Measurements from ENCODE around the gene GRWD1.

Gene GRWD1

DNA sequence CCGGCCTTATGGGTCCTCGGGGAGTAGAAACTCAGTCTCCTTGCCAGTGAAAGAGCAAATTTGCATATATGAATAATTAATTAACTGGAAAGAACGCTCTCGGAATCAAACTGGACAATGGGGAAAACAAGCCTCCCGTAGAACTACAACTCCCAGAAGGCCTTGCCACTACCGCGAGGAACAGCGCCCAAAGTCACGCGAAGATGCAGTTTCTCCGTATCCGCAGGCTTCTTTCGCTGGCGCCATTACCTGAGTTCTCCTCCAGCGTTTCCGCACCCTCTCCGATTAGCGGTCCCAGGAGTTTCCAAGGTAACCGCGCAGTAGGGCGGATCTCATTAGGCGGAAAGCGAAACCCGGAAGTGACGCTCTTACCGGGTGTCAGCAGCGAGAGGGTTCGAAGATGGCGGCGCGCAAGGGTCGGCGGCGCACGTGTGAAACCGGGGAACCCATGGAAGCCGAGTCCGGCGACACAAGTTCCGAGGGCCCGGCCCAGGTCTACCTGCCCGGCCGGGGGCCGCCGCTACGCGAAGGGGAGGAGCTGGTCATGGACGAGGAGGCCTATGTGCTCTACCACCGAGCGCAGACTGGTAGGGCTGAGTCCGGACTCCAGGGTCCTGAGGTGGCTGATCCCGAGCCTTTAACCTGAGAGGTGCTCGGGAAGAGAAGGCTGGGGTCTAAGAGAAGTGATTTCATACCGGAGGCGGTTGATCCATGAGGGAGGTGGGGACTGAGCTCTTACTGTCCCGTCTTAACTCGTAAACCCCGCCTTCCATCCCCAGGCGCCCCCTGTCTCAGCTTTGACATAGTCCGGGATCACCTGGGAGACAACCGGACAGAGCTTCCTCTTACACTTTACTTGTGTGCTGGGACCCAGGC lies at the start of gene GRWD1:
Gene GRWD1, plus strand, starts transcription at position 378 of the 876 bp plus-strand sequence. Its CDS starts 23 bp downstream, at position 401.
- peaks cover 27% of the 10 kb centered on the region for H3K4me1 Mint-ChIP-seq
- peaks cover 15% of the 10 kb centered on the region for H3K36me3 Mint-ChIP-seq
- ATAC-seq (ENCODE audit: low read depth), result peak; percentile 90
- H3K27me3 Mint-ChIP-seq, result peaks cover 15% of the 10 kb centered on the region
- peak within 1 kb of the TSS; percentile 91 for H3K4me3 Mint-ChIP-seq
- peak within 1 kb of the TSS; percentile 96 for H3K27ac Mint-ChIP-seq
- peak; percentile 76 to 80 for DNase-seq (ENCODE audit: low spot score in 2 of 2)
- no peaks in the 10 kb centered on the region for H3K9me3 Mint-ChIP-seq

DNA sequence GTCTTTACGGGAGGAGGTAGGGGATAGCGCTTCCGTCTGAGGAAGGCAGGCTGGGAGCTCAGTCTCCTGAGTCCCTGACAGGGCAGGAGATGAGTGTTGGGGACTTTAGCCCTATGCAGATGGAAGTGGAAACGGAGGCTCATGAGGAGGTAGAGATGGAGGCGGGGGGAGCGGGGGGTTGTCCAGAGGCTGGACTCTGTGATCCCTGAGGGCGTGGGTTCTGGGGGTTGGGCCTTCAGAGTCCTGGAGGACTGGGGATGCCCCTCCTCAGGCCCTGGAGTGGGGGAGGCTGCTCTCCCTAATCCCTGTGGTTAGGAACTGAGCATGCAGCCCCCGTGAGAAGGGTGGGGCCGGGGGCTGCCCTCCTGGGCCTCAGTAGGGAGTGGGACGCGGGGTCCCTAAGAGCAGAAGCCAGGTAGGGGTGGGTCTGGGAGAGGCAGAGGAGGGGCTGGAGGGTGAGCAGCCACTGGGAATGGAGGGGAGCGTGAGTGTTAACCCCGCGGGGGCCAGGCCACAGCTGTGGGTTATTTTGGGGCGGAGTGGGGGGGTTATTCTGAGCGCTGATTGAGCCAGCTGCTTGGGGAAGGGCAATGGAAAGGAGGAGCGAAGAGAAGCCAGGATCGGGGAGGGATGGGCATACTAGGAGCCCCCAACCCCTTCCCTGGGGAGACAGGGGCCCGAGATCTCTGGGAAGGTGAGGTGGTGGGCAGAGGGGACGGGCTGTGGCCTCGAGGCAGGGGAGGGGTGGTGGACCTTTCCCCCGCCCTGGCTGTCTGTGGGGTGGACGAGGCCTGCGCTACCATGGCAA lies 49.6 kb upstream of the GRWD1 start:
- H3K4me3 Mint-ChIP-seq, result no peak overlapping the region
- peaks cover 51% of the 10 kb centered on the region for H3K4me1 Mint-ChIP-seq
- H3K27ac Mint-ChIP-seq, result no peak overlapping the region

DNA sequence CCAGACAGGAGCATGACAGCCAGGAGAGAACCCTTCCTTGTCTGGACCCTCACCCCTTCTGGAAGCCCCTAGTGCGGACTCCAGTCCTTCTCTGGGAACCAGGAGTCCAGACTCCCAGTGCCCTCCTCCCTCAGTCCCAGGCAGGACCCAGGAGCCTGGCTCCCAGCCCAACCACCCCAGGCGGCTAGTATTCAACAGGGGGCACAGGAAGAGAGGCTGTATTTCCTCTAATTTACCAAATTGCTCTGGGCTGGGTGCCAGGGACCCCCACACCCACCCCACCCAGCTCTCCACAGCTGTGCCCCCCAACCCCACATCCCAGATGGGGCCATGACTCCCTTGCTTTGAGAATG lies 49.0 kb upstream of the GRWD1 start:
- ATAC-seq (ENCODE audit: low read depth) (no peak), DNase-seq (ENCODE audit: low spot score in 2 of 2) (no peak)
- Mint-ChIP-seq H3K27me3 (peaks cover 32% of the 10 kb centered on the region), H3K4me1 (peaks cover 48% of the 10 kb centered on the region), H3K9me3 (peaks cover 3% of the 10 kb centered on the region), H3K36me3 (peaks cover 8% of the 10 kb centered on the region), H3K4me3 (no peak overlapping the region), H3K27ac (no peak overlapping the region)

More for the DNA sequence above, 49.6 kb upstream of the GRWD1 start:
- DNase-seq (ENCODE audit: low spot score in 2 of 2), result no peak
- no peak for ATAC-seq (ENCODE audit: low read depth)
- H3K36me3 Mint-ChIP-seq, result peaks cover 8% of the 10 kb centered on the region
- peaks cover 32% of the 10 kb centered on the region for H3K27me3 Mint-ChIP-seq
- H3K9me3 Mint-ChIP-seq, result peaks cover 3% of the 10 kb centered on the region

DNA sequence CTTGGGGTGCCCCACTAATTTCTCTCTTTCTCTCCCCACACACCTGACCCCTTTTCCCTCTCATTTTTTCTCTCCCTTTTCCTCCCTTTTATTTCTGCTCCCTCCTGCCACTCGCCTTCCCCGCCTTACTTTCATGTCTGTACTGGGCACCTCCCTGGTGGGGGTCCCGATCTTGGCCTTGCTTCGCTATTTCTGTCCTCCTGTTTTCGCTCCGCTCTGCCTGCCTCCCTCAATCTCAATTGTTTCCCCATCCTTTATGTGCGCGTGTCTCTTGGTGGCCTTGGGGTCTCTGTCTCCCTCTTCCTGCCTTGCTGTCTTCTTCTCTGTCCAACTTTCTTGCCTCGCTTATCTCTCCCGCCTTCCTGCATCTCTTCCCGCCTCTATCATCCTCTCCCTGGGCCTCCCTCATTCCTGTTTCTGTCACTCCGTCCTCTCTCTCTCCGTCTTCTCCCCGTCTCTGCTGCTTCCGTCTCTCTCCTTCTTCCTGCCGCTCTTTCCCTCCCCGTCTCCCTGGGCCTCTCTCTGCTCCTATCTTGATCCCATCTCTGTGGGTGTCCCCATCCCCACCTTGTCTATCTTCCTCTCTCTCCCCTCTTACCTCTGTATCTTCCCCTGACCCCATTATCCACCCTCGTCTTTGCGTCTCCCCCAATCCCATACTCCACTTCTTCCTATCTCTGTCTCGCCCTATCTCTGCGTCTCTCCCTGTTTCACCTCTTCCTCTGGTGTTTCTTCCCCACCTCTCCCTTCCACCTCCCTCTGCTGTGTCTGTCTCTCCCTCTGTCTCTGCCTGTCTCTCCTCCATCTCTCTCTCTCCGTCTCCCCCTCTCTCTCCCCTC lies 48.3 kb upstream of the GRWD1 start:
- Mint-ChIP-seq H3K27ac (peak overlapping the region; percentile 64), H3K27me3 (peaks cover 32% of the 10 kb centered on the region), H3K4me3 (peak overlapping the region; percentile 87), H3K36me3 (peaks cover 8% of the 10 kb centered on the region), H3K4me1 (peaks cover 45% of the 10 kb centered on the region), H3K9me3 (peaks cover 3% of the 10 kb centered on the region)
- DNase-seq (ENCODE audit: low spot score in 2 of 2), result no peak
- ATAC-seq (ENCODE audit: low read depth), result no peak

DNA sequence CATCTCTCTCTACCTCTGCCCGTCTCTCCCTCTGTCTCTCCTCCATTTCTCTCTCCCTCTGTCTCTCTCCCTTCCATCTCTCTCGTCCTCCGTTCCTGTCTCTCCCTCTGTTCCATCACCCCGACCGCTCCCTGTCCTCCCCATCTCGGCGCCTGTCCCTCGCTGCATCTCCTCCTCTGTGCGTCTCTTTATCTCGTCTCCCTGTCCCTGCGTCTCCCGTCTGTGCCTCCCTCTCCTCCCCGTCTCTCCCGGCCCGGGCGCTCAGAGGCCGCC lies 47.7 kb upstream of the GRWD1 start:
- peaks cover 30% of the 10 kb centered on the region for H3K27me3 Mint-ChIP-seq
- H3K4me1 Mint-ChIP-seq, result peaks cover 41% of the 10 kb centered on the region
- H3K9me3 Mint-ChIP-seq, result peaks cover 3% of the 10 kb centered on the region

DNA sequence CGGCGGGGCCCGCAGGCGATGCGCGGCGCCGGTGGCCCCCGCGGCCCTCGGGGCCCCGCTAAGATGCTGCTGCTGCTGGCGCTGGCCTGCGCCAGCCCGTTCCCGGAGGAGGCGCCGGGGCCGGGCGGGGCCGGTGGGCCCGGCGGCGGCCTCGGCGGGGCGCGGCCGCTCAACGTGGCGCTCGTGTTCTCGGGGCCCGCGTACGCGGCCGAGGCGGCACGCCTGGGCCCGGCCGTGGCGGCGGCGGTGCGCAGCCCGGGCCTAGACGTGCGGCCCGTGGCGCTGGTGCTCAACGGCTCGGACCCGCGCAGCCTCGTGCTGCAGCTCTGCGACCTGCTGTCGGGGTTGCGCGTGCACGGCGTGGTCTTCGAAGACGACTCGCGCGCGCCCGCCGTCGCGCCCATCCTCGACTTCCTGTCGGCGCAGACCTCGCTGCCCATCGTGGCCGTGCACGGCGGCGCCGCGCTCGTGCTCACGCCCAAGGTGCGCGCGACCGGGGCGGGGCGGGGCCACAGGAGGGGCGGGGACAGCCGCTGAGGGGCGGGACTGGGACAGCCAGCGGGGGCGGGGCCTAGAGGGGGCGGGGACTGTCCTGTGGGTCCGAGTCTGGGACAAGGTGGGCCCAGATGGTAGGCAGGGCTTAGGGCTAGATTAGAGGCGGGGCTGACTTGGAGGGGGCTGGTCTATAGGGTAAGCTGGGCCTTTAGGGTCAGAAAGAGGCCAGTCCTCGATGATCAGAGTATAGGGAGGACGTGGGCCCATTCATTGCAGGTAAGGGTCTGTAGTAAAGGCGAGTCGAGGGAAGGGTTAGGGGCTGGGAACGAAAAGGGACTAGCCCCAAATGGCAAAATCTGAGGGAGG lies 47.2 kb upstream of the GRWD1 start:
- DNase-seq (ENCODE audit: low spot score in 2 of 2) (peak; percentile 78 to 85), ATAC-seq (ENCODE audit: low read depth) (peak; percentile 76)
- Mint-ChIP-seq H3K27me3 (peaks cover 30% of the 10 kb centered on the region), H3K27ac (peak overlapping the region; percentile 64), H3K9me3 (peaks cover 3% of the 10 kb centered on the region), H3K4me3 (peak overlapping the region; percentile 87), H3K36me3 (peaks cover 8% of the 10 kb centered on the region), H3K4me1 (peaks cover 44% of the 10 kb centered on the region)

More for the DNA sequence above, 47.7 kb upstream of the GRWD1 start:
- peak overlapping the region; percentile 87 for H3K4me3 Mint-ChIP-seq
- no peak for DNase-seq (ENCODE audit: low spot score in 2 of 2)
- peaks cover 8% of the 10 kb centered on the region for H3K36me3 Mint-ChIP-seq
- H3K27ac Mint-ChIP-seq, result peak overlapping the region; percentile 64
- ATAC-seq (ENCODE audit: low read depth), result no peak

GRCh38 chr19:48400018-48400742 lies 45.6 kb upstream of the GRWD1 start:
- DNase-seq (ENCODE audit: low spot score in 2 of 2), result no peak
- Mint-ChIP-seq H3K4me3 (peak overlapping the region; percentile 9), H3K27ac (no peak overlapping the region), H3K4me1 (peaks cover 35% of the 10 kb centered on the region), H3K36me3 (peaks cover 8% of the 10 kb centered on the region), H3K9me3 (peaks cover 3% of the 10 kb centered on the region), H3K27me3 (peaks cover 22% of the 10 kb centered on the region)
- ATAC-seq (ENCODE audit: low read depth), result peak; percentile 20

DNA sequence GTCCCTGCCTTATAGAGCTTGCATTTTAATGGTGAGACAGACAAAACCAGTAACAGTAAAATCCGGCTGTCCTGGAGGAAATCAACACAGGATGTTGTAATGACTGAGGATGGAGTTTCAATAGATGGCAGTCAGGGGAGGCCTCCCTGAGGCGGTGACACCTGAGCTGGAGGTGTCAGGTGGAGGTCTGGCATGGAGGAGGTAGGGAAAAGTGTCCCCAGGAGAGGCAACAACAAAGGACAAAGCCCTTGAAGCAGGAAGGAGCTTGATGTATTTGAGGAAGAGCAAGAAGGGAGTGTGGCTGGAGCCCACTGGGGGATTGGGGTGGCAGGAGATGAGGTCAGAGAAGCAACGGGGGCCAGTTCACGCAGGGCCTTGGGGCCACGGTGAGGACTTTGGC lies 44.5 kb upstream of the GRWD1 start:
- ATAC-seq (ENCODE audit: low read depth) (no peak), DNase-seq (ENCODE audit: low spot score in 2 of 2) (no peak)
- peaks cover 9% of the 10 kb centered on the region for H3K36me3 Mint-ChIP-seq
- peaks cover 3% of the 10 kb centered on the region for H3K9me3 Mint-ChIP-seq
- H3K27me3 Mint-ChIP-seq, result peaks cover 16% of the 10 kb centered on the region
- no peak overlapping the region for H3K4me3 Mint-ChIP-seq
- H3K4me1 Mint-ChIP-seq, result peaks cover 26% of the 10 kb centered on the region
- H3K27ac Mint-ChIP-seq, result peak overlapping the region; percentile 9

GRCh38 chr19:48403606-48404005 lies 42.2 kb upstream of the GRWD1 start:
- Mint-ChIP-seq H3K27ac (no peak overlapping the region), H3K36me3 (peaks cover 4% of the 10 kb centered on the region), H3K9me3 (peaks cover 4% of the 10 kb centered on the region), H3K4me1 (peaks cover 14% of the 10 kb centered on the region), H3K4me3 (no peak overlapping the region), H3K27me3 (peaks cover 15% of the 10 kb centered on the region)
- DNase-seq (ENCODE audit: low spot score in 2 of 2) (no peak), ATAC-seq (ENCODE audit: low read depth) (peak; percentile 71)

GRCh38 chr19:48405010-48405659 lies 40.6 kb upstream of the GRWD1 start:
- Mint-ChIP-seq H3K4me3 (no peak overlapping the region), H3K4me1 (peaks cover 5% of the 10 kb centered on the region), H3K9me3 (peaks cover 3% of the 10 kb centered on the region), H3K27me3 (peaks cover 20% of the 10 kb centered on the region), H3K27ac (no peak overlapping the region), H3K36me3 (peaks cover 4% of the 10 kb centered on the region)
- no peak for DNase-seq (ENCODE audit: low spot score in 2 of 2)
- ATAC-seq (ENCODE audit: low read depth), result no peak

DNA sequence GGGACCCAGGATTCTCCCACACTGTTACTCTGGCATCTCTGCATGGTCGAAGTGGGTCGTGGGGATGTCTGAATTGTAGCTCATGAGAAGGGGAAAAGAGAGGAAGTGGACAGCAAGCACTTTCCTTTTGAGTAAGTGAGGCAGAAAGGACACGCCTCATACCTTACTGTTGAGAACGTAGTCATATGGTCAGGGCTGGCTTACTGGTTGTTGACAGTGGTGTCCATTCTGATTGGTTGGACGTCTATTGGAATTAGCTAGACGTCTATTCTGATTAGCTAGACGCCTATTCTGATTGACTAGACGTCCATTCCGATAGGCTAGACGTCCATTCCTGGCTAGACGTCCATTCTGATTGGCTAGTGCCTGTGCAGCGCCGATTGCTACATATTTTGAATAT lies 39.9 kb upstream of the GRWD1 start:
- no peak for DNase-seq (ENCODE audit: low spot score in 2 of 2)
- Mint-ChIP-seq H3K4me3 (no peak overlapping the region), H3K9me3 (peaks cover 3% of the 10 kb centered on the region), H3K27me3 (peaks cover 24% of the 10 kb centered on the region), H3K4me1 (peaks cover 5% of the 10 kb centered on the region), H3K36me3 (peaks cover 4% of the 10 kb centered on the region), H3K27ac (no peak overlapping the region)
- ATAC-seq (ENCODE audit: low read depth), result no peak

- Mint-ChIP-seq H3K36me3 (no peaks in the 10 kb centered on the region), H3K27me3 (peaks cover 19% of the 10 kb centered on the region), H3K9me3 (no peaks in the 10 kb centered on the region), H3K27ac (no peak overlapping the region), H3K4me3 (no peak overlapping the region), H3K4me1 (peaks cover 17% of the 10 kb centered on the region)
- DNase-seq (ENCODE audit: low spot score in 2 of 2) (no peak), ATAC-seq (ENCODE audit: low read depth) (no peak)
Measured at GRCh38 chr19:48413879-48414587, 31.8 kb upstream of the GRWD1 start.
